H9 (cell line): Measurements from ENCODE around the gene EPS15. TPM values are rescaled to one million over a fixed set of nuclear protein-coding genes. Genes with fewer than 3 reads are reported as not detected.
"Not testable (repeated sequence)": the region's sequence is repeated elsewhere in the genome, so short reads cannot be mapped to it uniquely, and the experiment has no call there.

Experiments used
- DNase-seq: peaks from one replicate; pipeline ENCODE4 v3.0.0-alpha.2; 2017
- H2AFZ ChIP-seq: one replicate; pipeline ENCODE4 v1.6.1; 2013; ENCODE audit warnings: mild to moderate bottlenecking, low read length, control low read depth, moderate library complexity
- H2AK5ac ChIP-seq: 2 replicates; pipeline ENCODE4 v1.6.1; 2013; ENCODE audit warnings: low read length, control low read depth, mixed read lengths; ENCODE audit not compliant: insufficient read length
- H2BK120ac ChIP-seq: one replicate; pipeline ENCODE4 v1.6.1; 2013; ENCODE audit warnings: low read depth, mild to moderate bottlenecking, low read length, control low read depth, inconsistent platforms; ENCODE audit not compliant: poor library complexity, severe bottlenecking
- H2BK12ac ChIP-seq: 2 replicates; pipeline ENCODE4 v1.6.1; 2013; ENCODE audit warnings: low read length, control low read depth, mixed read lengths, low read depth; ENCODE audit not compliant: insufficient read length
- H2BK15ac ChIP-seq: 2 replicates; pipeline ENCODE4 v1.6.1; 2013; ENCODE audit warnings: low read depth, low read length, control low read depth
- H2BK20ac ChIP-seq: one replicate; pipeline ENCODE4 v1.6.1; 2013; ENCODE audit warnings: low read depth, mild to moderate bottlenecking, low read length, control low read depth, inconsistent platforms; ENCODE audit not compliant: poor library complexity, severe bottlenecking
- H2BK5ac ChIP-seq: 2 replicates; pipeline ENCODE4 v1.6.1; 2013; ENCODE audit warnings: low read length, control low read depth, mixed read lengths; ENCODE audit not compliant: insufficient read length
- H3K14ac ChIP-seq: 2 replicates; pipeline ENCODE4 v1.6.1; 2013; ENCODE audit warnings: low read length, control low read depth; ENCODE audit not compliant: insufficient read depth
- H3K18ac ChIP-seq: 2 replicates; pipeline ENCODE4 v1.6.1; 2013; ENCODE audit warnings: low read depth, mild to moderate bottlenecking, mixed read lengths, low read length, control low read depth; ENCODE audit not compliant: insufficient read length
- H3K23ac ChIP-seq: 2 replicates; pipeline ENCODE4 v1.6.1; 2013; ENCODE audit warnings: low read length, control low read depth, mixed read lengths, low read depth; ENCODE audit not compliant: insufficient read length
- H3K23me2 ChIP-seq: 2 replicates; pipeline ENCODE4 v1.6.1; 2013; ENCODE audit warnings: low read depth, mild to moderate bottlenecking, mixed read lengths, low read length, control low read depth; ENCODE audit not compliant: insufficient read length, poor library complexity, severe bottlenecking
- H3K27ac ChIP-seq: 2 replicates; pipeline ENCODE4 v1.5.1; 2013; ENCODE audit warnings: low read length, control low read depth, mixed read lengths, low read depth; ENCODE audit not compliant: insufficient read length
- H3K27me3 ChIP-seq: 2 replicates; pipeline ENCODE4 v1.6.1; 2013; ENCODE audit warnings: low read length, control low read depth, inconsistent platforms; ENCODE audit not compliant: insufficient read depth
- H3K4ac ChIP-seq: 2 replicates; pipeline ENCODE4 v1.6.1; 2013; ENCODE audit warnings: low read depth, mild to moderate bottlenecking, control low read depth, inconsistent platforms, low read length, moderate library complexity
- H3K4me1 ChIP-seq: 2 replicates; pipeline ENCODE4 v1.6.1; 2013; ENCODE audit warnings: low read length, control low read depth, inconsistent platforms; ENCODE audit not compliant: insufficient read depth
- H3K4me2 ChIP-seq: 2 replicates; pipeline ENCODE4 v1.6.1; 2013; ENCODE audit warnings: low read length, control low read depth, mixed read lengths; ENCODE audit not compliant: insufficient read length, insufficient read depth
- H3K56ac ChIP-seq: 2 replicates; pipeline ENCODE4 v1.6.1; 2013; ENCODE audit warnings: low read depth, mild to moderate bottlenecking, mixed read lengths, low read length, control low read depth; ENCODE audit not compliant: insufficient read length
- H3K79me1 ChIP-seq: 2 replicates; pipeline ENCODE4 v1.6.1; 2013; ENCODE audit warnings: low read depth, mild to moderate bottlenecking, moderate library complexity, low read length, control low read depth, inconsistent platforms; ENCODE audit not compliant: insufficient read depth, poor library complexity, severe bottlenecking
- H3K79me2 ChIP-seq: 2 replicates; pipeline ENCODE4 v1.6.1; 2013; ENCODE audit warnings: low read length, control low read depth, inconsistent platforms; ENCODE audit not compliant: insufficient read depth
- H3K9ac ChIP-seq: 2 replicates; pipeline ENCODE4 v1.6.1; 2013; ENCODE audit warnings: low read length, control low read depth, mixed read lengths; ENCODE audit not compliant: insufficient read length; ENCODE audit errors: extremely low read depth
- H3K9me3 ChIP-seq: one replicate; pipeline ENCODE4 v1.6.1; 2013; ENCODE audit warnings: low read depth, low read length, inconsistent platforms; ENCODE audit not compliant: control insufficient read depth
- H3T11ph ChIP-seq: one replicate; pipeline ENCODE4 v1.6.1; 2013; ENCODE audit warnings: mild to moderate bottlenecking, low read length, control low read depth, inconsistent platforms
- H4K20me1 ChIP-seq: one replicate; pipeline ENCODE4 v1.6.1; 2013; ENCODE audit not compliant: control insufficient read depth, insufficient read length, insufficient read depth
- H4K5ac ChIP-seq: 2 replicates; pipeline ENCODE4 v1.6.1; 2013; ENCODE audit warnings: low read depth, mild to moderate bottlenecking, mixed read lengths, low read length, control low read depth; ENCODE audit not compliant: insufficient read length
- H4K8ac ChIP-seq: replicated peaks from 2 replicates; pipeline ENCODE4 v1.6.1; 2013; ENCODE audit warnings: low read length, control low read depth, mixed read lengths, low read depth; ENCODE audit not compliant: insufficient read length
- H4K91ac ChIP-seq: 2 replicates; pipeline ENCODE4 v1.6.1; 2013; ENCODE audit warnings: low read depth, mild to moderate bottlenecking, moderate library complexity, mixed read lengths, low read length, control low read depth; ENCODE audit not compliant: insufficient read length
- H3K27ac Mint-ChIP-seq, 3 experiments: 2 replicates in 2 of 3; 3 replicates in 1 of 3; pipeline ENCODE4 v1.8.0; 2020 to 2021; ENCODE audit warnings: mixed read lengths in 3 of 3, mild to moderate bottlenecking in 1 of 3, moderate library complexity in 1 of 3
- H3K27me3 Mint-ChIP-seq: 2 replicates; pipeline ENCODE4 v1.8.0; 2021; ENCODE audit warnings: low read depth, mild to moderate bottlenecking, moderate library complexity, mixed read lengths
- H3K36me3 Mint-ChIP-seq, 3 experiments: 2 replicates in 2 of 3; 3 replicates in 1 of 3; pipeline ENCODE4 v1.8.0; 2020 to 2021; ENCODE audit warnings: low read depth in 3 of 3, mixed read lengths in 3 of 3; ENCODE audit not compliant: insufficient read depth in 1 of 3
- H3K4me1 Mint-ChIP-seq, 2 experiments: 2 replicates each; pipeline ENCODE4 v1.8.0; 2020; ENCODE audit warnings: mixed read lengths in 2 of 2
- H3K4me3 Mint-ChIP-seq, 2 experiments: 2 replicates in 1 of 2; 3 replicates in 1 of 2; pipeline ENCODE4 v1.8.0; 2020 to 2021; ENCODE audit warnings: mild to moderate bottlenecking in 2 of 2, mixed read lengths in 2 of 2, moderate library complexity in 1 of 2
- H3K9me3 Mint-ChIP-seq, 2 experiments: 2 replicates in 1 of 2; 3 replicates in 1 of 2; pipeline ENCODE4 v1.8.0; 2020; ENCODE audit warnings: mild to moderate bottlenecking in 2 of 2, mixed read lengths in 2 of 2, moderate library complexity in 1 of 2
- WGBS: extraction: QIAGEN DNeasy Blood & Tissue Kit; methylation state at CpG from one replicate; pipeline ENCODE4 v1.1.7; 2013; ENCODE audit warnings: missing lambda C conversion rate, low lambda C conversion rate, mixed read lengths; ENCODE audit not compliant: insufficient read length; ENCODE audit errors: extremely low coverage; 5-methylcytosine and 5-hydroxymethylcytosine counted together
- total RNA-seq: library from RNA; stranded (reverse); gene quantifications from 2 replicates; pipeline ENCODE4 v1.2.1, GENCODE V29; 2021
- TF ChIP-seq, protein P1 (sequence below): fragments of 200-600 bp; sonication (generic); conservative IDR thresholded peaks from 3 replicates; pipeline ENCODE4 v1.8.0; 2021; ENCODE audit warnings: antibody characterized with exemption, mild to moderate bottlenecking

The EPS15 gene
- total RNA-seq, 1 experiment from 2014 or later, result 44.1 TPM

DNA sequence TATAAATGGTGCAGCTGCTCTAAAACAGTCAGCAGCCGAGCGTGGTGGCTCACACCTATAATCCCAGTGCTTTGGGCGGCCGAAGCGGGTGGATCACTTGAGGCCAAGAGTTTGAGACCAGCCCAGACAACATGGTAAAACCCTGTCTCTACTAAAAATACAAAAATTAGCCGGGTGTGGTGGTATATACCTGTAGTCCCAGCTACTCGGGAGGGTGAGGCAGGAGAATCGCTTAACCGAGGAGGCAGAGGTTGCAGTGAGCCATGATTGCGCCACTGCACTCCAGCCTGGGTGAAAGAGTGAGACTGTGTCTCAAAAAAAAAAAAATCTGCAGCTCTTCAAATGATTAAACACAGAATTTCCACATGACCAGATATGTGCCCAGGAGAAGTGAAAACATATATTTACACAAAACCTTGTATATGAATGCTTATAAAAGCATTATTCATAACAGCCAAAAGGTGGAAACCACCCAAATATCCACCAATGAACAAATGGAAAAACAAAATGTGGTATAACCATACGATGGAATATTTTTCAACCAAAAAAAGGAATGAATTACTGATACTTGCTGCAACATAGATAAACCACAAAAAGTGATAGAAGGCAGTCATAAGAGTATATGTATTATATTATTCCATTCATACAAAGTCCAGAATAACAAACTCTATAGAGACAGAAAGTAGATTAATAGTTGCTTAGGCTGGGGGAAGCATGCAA lies 14.1 kb downstream of the EPS15 start:
- Histone ChIP-seq H4K20me1 (no peaks in the 10 kb centered on the region), H3K4ac (no peak overlapping the region), H3K14ac (no peak overlapping the region), H4K91ac (no peak overlapping the region), H4K5ac (no peak overlapping the region), H2BK120ac (no peak overlapping the region), H3K9me3 (no peaks in the 10 kb centered on the region), H3K23ac (no peak overlapping the region), H3K27me3 (no peaks in the 10 kb centered on the region), H4K8ac (no peak overlapping the region), H3T11ph (no peak overlapping the region), H2BK5ac (no peak overlapping the region), H3K56ac (no peak overlapping the region), H3K4me1 (no peaks in the 10 kb centered on the region), H3K23me2 (no peaks in the 10 kb centered on the region), H2BK20ac (no peak overlapping the region), H3K4me2 (no peak overlapping the region), H2AK5ac (no peak overlapping the region), H2AFZ (no peak overlapping the region), H3K79me1 (no peaks in the 10 kb centered on the region), H2BK15ac (no peak overlapping the region), H3K18ac (no peak overlapping the region), H3K79me2 (peaks cover 1% of the 10 kb centered on the region; the same call in 1 of the 2 replicates), H3K9ac (no peak overlapping the region), H2BK12ac (no peak overlapping the region), H3K27ac (no peak overlapping the region)
- no peaks in the 10 kb centered on the region for H3K27me3 Mint-ChIP-seq
- TF ChIP-seq, protein P1, sequence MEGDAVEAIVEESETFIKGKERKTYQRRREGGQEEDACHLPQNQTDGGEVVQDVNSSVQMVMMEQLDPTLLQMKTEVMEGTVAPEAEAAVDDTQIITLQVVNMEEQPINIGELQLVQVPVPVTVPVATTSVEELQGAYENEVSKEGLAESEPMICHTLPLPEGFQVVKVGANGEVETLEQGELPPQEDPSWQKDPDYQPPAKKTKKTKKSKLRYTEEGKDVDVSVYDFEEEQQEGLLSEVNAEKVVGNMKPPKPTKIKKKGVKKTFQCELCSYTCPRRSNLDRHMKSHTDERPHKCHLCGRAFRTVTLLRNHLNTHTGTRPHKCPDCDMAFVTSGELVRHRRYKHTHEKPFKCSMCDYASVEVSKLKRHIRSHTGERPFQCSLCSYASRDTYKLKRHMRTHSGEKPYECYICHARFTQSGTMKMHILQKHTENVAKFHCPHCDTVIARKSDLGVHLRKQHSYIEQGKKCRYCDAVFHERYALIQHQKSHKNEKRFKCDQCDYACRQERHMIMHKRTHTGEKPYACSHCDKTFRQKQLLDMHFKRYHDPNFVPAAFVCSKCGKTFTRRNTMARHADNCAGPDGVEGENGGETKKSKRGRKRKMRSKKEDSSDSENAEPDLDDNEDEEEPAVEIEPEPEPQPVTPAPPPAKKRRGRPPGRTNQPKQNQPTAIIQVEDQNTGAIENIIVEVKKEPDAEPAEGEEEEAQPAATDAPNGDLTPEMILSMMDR, result no peak
- no peak overlapping the region for H3K27ac Mint-ChIP-seq
- peaks cover under 1 to 13% (median 4%) of the 10 kb centered on the region in 3 experiments; a peak in 6 of 7 replicates for H3K36me3 Mint-ChIP-seq
- H3K9me3 Mint-ChIP-seq, result peaks cover 0 to 1% of the 10 kb centered on the region in 2 experiments; a peak in 1 of 5 replicates
- no peak for DNase-seq
- H3K4me3 Mint-ChIP-seq, result no peak overlapping the region
- peaks cover 0 to under 1% of the 10 kb centered on the region in 2 experiments; a peak in 1 of 4 replicates for H3K4me1 Mint-ChIP-seq
- WGBS, result no CpG with 5 or more reads among the region's 11 CpGs

DNA sequence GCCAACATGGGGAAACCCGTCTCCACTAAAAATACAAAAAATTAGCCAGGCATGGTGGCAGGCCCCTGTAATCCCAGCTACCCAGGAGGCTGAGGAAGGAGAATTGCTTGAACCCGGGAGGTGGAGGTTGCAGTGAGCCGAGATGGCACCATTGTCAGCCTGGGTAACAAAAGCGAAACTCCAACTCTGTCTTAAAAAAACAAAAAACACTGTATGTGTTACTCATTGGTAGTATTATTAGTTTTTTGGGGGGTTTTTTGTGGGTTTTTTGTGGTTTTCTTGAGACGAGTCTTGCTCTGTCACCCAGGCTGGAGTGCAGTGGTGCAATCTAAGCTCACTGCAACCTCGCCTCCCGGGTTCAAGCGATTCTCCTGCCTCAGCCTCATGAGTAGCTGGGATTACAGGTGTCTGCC lies 17.8 kb downstream of the EPS15 start:
- peaks cover 12 to 27% (median 18%) of the 10 kb centered on the region in 3 experiments for H3K36me3 Mint-ChIP-seq
- H3K4me1 Mint-ChIP-seq, H2BK120ac ChIP-seq, H3K9me3 ChIP-seq, H4K8ac ChIP-seq, H3K56ac ChIP-seq, H3K18ac ChIP-seq, H3K79me1 ChIP-seq, H3K27me3 ChIP-seq, H3K14ac ChIP-seq, H3T11ph ChIP-seq, H4K20me1 ChIP-seq, H3K23me2 ChIP-seq, H2AK5ac ChIP-seq, H3K23ac ChIP-seq, H3K9ac ChIP-seq, DNase-seq, H4K5ac ChIP-seq, H3K27ac Mint-ChIP-seq, H2BK15ac ChIP-seq, H3K27ac ChIP-seq, H2BK20ac ChIP-seq, H3K9me3 Mint-ChIP-seq, H2AFZ ChIP-seq, H3K4ac ChIP-seq, H3K4me3 Mint-ChIP-seq, H3K27me3 Mint-ChIP-seq, H3K4me1 ChIP-seq, H2BK12ac ChIP-seq, H4K91ac ChIP-seq, H2BK5ac ChIP-seq, H3K79me2 ChIP-seq, H3K4me2 ChIP-seq: not testable (repeated sequence)
- WGBS, result no CpG with 5 or more reads among the region's 8 CpGs
